ENCODE results near the gene C1QTNF1. TPM values are rescaled to one million over a fixed set of nuclear protein-coding genes. Genes with fewer than 3 reads are reported as not detected.
A peak's percentile ranks its signal among the peaks of the same experiment; 100 is the strongest.

Gene C1QTNF1
- total and polyA plus RNA-seq, 4 donors, result 98.8 to 439 (median 259) TPM

GRCh38 chr17:79045001-79045729 lies 21.2 kb downstream of the C1QTNF1 start:
- peak; percentile 44 to 76 for DNase-seq
- peaks cover 0 to 5% of the 10 kb centered on the region in 2 donors for H3K36me3 ChIP-seq (ENCODE audit: control insufficient read depth in 1 of 2, insufficient read depth in 2 of 2, low read length in 1 of 2)
- H3K4me3 ChIP-seq (ENCODE audit: low read length in 2 of 2), result no peak overlapping the region
- no peak for ATAC-seq (ENCODE audit: low FRiP score)
- H3K4me1 ChIP-seq (ENCODE audit: control insufficient read depth in 1 of 2, insufficient read depth in 2 of 2, low read length in 2 of 2), result no peaks in the 10 kb centered on the region
- H3K9me3 ChIP-seq (ENCODE audit: control insufficient read depth, low read length), result no peaks in the 10 kb centered on the region
- 85 to 88% methylated on average over 15 of the region's 15 CpGs for WGBS, 2 donors
- intact Hi-C loops (cut with DNase I), result loop anchor here in 1 of 2 donors (2.0 kb wide), 1 partner anchor 38 kb away; no protein-coding TSS in a partner anchor
- H3K27me3 ChIP-seq (ENCODE audit: control insufficient read depth in 1 of 2, insufficient read depth in 2 of 2, low read length in 1 of 2), result no peaks in the 10 kb centered on the region
- no peak overlapping the region for H3K27ac ChIP-seq (ENCODE audit: low read depth in 1 of 2, low read length in 2 of 2)

DNA sequence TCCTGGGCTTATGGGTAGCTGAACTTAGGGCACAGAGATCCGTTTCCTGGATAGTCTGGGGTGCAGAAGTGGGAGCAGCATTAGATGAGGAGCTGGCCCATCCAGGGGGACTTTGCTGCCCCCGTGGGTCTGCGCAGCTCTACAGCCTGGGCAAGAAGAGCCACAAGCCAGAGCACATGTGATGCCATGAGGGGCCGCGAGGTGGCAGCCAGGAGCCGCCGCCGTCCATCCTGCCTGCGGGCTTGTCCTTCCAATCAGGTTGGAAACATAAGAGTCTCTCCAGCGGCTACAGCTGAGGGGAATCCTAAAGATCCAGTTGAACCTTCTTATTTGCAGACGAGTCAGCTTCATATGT lies 21.9 kb downstream of the C1QTNF1 start:
- Histone ChIP-seq H3K4me3 (ENCODE audit: low read length in 2 of 2) (no peak overlapping the region), H3K27me3 (ENCODE audit: control insufficient read depth in 1 of 2, insufficient read depth in 2 of 2, low read length in 1 of 2) (no peaks in the 10 kb centered on the region), H3K9me3 (ENCODE audit: control insufficient read depth, low read length) (no peaks in the 10 kb centered on the region), H3K4me1 (ENCODE audit: control insufficient read depth in 1 of 2, insufficient read depth in 2 of 2, low read length in 2 of 2) (no peaks in the 10 kb centered on the region), H3K27ac (ENCODE audit: low read depth in 1 of 2, low read length in 2 of 2) (no peak overlapping the region), H3K36me3 (ENCODE audit: control insufficient read depth in 1 of 2, insufficient read depth in 2 of 2, low read length in 1 of 2) (peaks cover 0 to 5% of the 10 kb centered on the region in 2 donors)
- intact Hi-C loops (cut with DNase I), result loop anchor here (2.0 kb wide), 1 partner anchor 37 kb away; no protein-coding TSS in a partner anchor
- 2 to 3% methylated on average over 11 of the region's 11 CpGs for WGBS, 2 donors
- ATAC-seq (ENCODE audit: low FRiP score) (peak; percentile 87), DNase-seq (peak; percentile 80 to 92)

- intact Hi-C loops (cut with DNase I), result loop anchor here in 1 of 2 donors (2.0 kb wide), 1 partner anchor 36 kb away; no protein-coding TSS in a partner anchor
- WGBS, 2 donors, result 39 to 49% methylated on average over 25 of the region's 25 CpGs
- Histone ChIP-seq H3K9me3 (ENCODE audit: control insufficient read depth, low read length) (no peaks in the 10 kb centered on the region), H3K4me3 (ENCODE audit: low read length in 2 of 2) (no peak overlapping the region), H3K4me1 (ENCODE audit: control insufficient read depth in 1 of 2, insufficient read depth in 2 of 2, low read length in 2 of 2) (no peaks in the 10 kb centered on the region), H3K27me3 (ENCODE audit: control insufficient read depth in 1 of 2, insufficient read depth in 2 of 2, low read length in 1 of 2) (no peaks in the 10 kb centered on the region), H3K27ac (ENCODE audit: low read depth in 1 of 2, low read length in 2 of 2) (peak overlapping the region in 1 of 2 donors; percentile 12), H3K36me3 (ENCODE audit: control insufficient read depth in 1 of 2, insufficient read depth in 2 of 2, low read length in 1 of 2) (peaks cover 0 to 5% of the 10 kb centered on the region in 2 donors)
- DNase-seq, result peak; percentile 65 to 79
- ATAC-seq (ENCODE audit: low FRiP score), result peak; percentile 66
These were observed 22.4 kb downstream of the C1QTNF1 start for GRCh38 chr17:79046197-79046915.

GRCh38 chr17:79046916-79047280 lies 22.9 kb downstream of the C1QTNF1 start:
- Histone ChIP-seq H3K27ac (ENCODE audit: low read depth in 1 of 2, low read length in 2 of 2) (peak overlapping the region in 1 of 2 donors; percentile 12), H3K36me3 (ENCODE audit: control insufficient read depth in 1 of 2, insufficient read depth in 2 of 2, low read length in 1 of 2) (peaks cover 0 to 5% of the 10 kb centered on the region in 2 donors), H3K4me1 (ENCODE audit: control insufficient read depth in 1 of 2, insufficient read depth in 2 of 2, low read length in 2 of 2) (no peaks in the 10 kb centered on the region), H3K4me3 (ENCODE audit: low read length in 2 of 2) (no peak overlapping the region), H3K27me3 (ENCODE audit: control insufficient read depth in 1 of 2, insufficient read depth in 2 of 2, low read length in 1 of 2) (no peaks in the 10 kb centered on the region), H3K9me3 (ENCODE audit: control insufficient read depth, low read length) (no peaks in the 10 kb centered on the region)
- peak; percentile 81 for ATAC-seq (ENCODE audit: low FRiP score)
- peak; percentile 67 to 77 for DNase-seq
- intact Hi-C loops (cut with DNase I), result loop anchor here in 1 of 2 donors (2.0 kb wide), 1 partner anchor 36 kb away; no protein-coding TSS in a partner anchor
- WGBS, 2 donors, result 33 to 49% methylated on average over 15 of the region's 15 CpGs

GRCh38 chr17:79047291-79047920 lies 23.4 kb downstream of the C1QTNF1 start:
- DNase-seq, result peak; percentile 52 to 78

DNA sequence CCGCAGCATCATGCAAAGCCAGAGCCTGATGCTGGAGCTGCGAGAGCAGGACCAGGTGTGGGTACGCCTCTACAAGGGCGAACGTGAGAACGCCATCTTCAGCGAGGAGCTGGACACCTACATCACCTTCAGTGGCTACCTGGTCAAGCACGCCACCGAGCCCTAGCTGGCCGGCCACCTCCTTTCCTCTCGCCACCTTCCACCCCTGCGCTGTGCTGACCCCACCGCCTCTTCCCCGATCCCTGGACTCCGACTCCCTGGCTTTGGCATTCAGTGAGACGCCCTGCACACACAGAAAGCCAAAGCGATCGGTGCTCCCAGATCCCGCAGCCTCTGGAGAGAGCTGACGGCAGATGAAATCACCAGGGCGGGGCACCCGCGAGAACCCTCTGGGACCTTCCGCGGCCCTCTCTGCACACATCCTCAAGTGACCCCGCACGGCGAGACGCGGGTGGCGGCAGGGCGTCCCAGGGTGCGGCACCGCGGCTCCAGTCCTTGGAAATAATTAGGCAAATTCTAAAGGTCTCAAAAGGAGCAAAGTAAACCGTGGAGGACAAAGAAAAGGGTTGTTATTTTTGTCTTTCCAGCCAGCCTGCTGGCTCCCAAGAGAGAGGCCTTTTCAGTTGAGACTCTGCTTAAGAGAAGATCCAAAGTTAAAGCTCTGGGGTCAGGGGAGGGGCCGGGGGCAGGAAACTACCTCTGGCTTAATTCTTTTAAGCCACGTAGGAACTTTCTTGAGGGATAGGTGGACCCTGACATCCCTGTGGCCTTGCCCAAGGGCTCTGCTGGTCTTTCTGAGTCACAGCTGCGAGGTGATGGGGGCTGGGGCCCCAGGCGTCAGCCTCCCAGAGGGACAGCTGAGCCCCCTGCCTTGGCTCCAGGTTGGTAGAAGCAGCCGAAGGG lies 24.2 kb downstream of the C1QTNF1 start:
- 91 to 93% methylated on average over 41 of the region's 41 CpGs for WGBS, 2 donors
- Histone ChIP-seq H3K27me3 (ENCODE audit: control insufficient read depth in 1 of 2, insufficient read depth in 2 of 2, low read length in 1 of 2) (no peaks in the 10 kb centered on the region), H3K4me1 (ENCODE audit: control insufficient read depth in 1 of 2, insufficient read depth in 2 of 2, low read length in 2 of 2) (peaks cover 0 to 3% of the 10 kb centered on the region in 2 donors), H3K4me3 (ENCODE audit: low read length in 2 of 2) (no peak overlapping the region), H3K9me3 (ENCODE audit: control insufficient read depth, low read length) (no peaks in the 10 kb centered on the region), H3K27ac (ENCODE audit: low read depth in 1 of 2, low read length in 2 of 2) (no peak overlapping the region), H3K36me3 (ENCODE audit: control insufficient read depth in 1 of 2, insufficient read depth in 2 of 2, low read length in 1 of 2) (peaks cover 0 to 5% of the 10 kb centered on the region in 2 donors)
- intact Hi-C loops (cut with DNase I), result loop anchor here in 1 of 2 donors (2.0 kb wide), 1 partner anchor 35 kb away; no protein-coding TSS in a partner anchor
- ATAC-seq (ENCODE audit: low FRiP score), result no peak
- DNase-seq, result peak; percentile 55 to 78

More at GRCh38 chr17:79047291-79047920, 23.4 kb downstream of the C1QTNF1 start:
- peaks cover 0 to 1% of the 10 kb centered on the region in 2 donors for H3K4me1 ChIP-seq (ENCODE audit: control insufficient read depth in 1 of 2, insufficient read depth in 2 of 2, low read length in 2 of 2)
- H3K9me3 ChIP-seq (ENCODE audit: control insufficient read depth, low read length), result no peaks in the 10 kb centered on the region
- no peak overlapping the region for H3K27ac ChIP-seq (ENCODE audit: low read depth in 1 of 2, low read length in 2 of 2)
- peak; percentile 51 for ATAC-seq (ENCODE audit: low FRiP score)
- peaks cover 0 to 5% of the 10 kb centered on the region in 2 donors for H3K36me3 ChIP-seq (ENCODE audit: control insufficient read depth in 1 of 2, insufficient read depth in 2 of 2, low read length in 1 of 2)
- WGBS, 2 donors, result 75 to 80% methylated on average over 30 of the region's 30 CpGs
- intact Hi-C loops (cut with DNase I), result loop anchor here in 1 of 2 donors (2.0 kb wide), 1 partner anchor 35 kb away; no protein-coding TSS in a partner anchor
- no peak overlapping the region for H3K4me3 ChIP-seq (ENCODE audit: low read length in 2 of 2)
- H3K27me3 ChIP-seq (ENCODE audit: control insufficient read depth in 1 of 2, insufficient read depth in 2 of 2, low read length in 1 of 2), result no peaks in the 10 kb centered on the region

DNA sequence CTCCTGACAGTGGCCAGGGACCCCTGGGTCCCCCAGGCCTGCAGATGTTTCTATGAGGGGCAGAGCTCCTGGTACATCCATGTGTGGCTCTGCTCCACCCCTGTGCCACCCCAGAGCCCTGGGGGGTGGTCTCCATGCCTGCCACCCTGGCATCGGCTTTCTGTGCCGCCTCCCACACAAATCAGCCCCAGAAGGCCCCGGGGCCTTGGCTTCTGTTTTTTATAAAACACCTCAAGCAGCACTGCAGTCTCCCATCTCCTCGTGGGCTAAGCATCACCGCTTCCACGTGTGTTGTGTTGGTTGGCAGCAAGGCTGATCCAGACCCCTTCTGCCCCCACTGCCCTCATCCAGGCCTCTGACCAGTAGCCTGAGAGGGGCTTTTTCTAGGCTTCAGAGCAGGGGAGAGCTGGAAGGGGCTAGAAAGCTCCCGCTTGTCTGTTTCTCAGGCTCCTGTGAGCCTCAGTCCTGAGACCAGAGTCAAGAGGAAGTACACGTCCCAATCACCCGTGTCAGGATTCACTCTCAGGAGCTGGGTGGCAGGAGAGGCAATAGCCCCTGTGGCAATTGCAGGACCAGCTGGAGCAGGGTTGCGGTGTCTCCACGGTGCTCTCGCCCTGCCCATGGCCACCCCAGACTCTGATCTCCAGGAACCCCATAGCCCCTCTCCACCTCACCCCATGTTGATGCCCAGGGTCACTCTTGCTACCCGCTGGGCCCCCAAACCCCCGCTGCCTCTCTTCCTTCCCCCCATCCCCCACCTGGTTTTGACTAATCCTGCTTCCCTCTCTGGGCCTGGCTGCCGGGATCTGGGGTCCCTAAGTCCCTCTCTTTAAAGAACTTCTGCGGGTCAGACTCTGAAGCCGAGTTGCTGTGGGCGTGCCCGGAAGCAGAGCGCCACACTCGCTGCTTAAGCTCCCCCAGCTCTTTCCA lies 25.1 kb downstream of the C1QTNF1 start:
- H3K27ac ChIP-seq (ENCODE audit: low read depth in 1 of 2, low read length in 2 of 2), result no peak overlapping the region
- intact Hi-C loops (cut with DNase I), result no loop called here
- H3K9me3 ChIP-seq (ENCODE audit: control insufficient read depth, low read length), result no peaks in the 10 kb centered on the region
- no peaks in the 10 kb centered on the region for H3K27me3 ChIP-seq (ENCODE audit: control insufficient read depth in 1 of 2, insufficient read depth in 2 of 2, low read length in 1 of 2)
- peaks cover 0 to 5% of the 10 kb centered on the region in 2 donors for H3K4me1 ChIP-seq (ENCODE audit: control insufficient read depth in 1 of 2, insufficient read depth in 2 of 2, low read length in 2 of 2)
- no peak for ATAC-seq (ENCODE audit: low FRiP score)
- no peak overlapping the region for H3K4me3 ChIP-seq (ENCODE audit: low read length in 2 of 2)
- DNase-seq, result peak; percentile 33 to 59
- H3K36me3 ChIP-seq (ENCODE audit: control insufficient read depth in 1 of 2, insufficient read depth in 2 of 2, low read length in 1 of 2), result peaks cover 0 to 5% of the 10 kb centered on the region in 2 donors
- WGBS, 2 donors, result 93 to 94% methylated on average over 21 of the region's 21 CpGs

All from aorta (tissue), 5 donors.